Mammary epithelial cell (primary cell): ENCODE measurements around the gene RABL3.

Source experiments
- EZH2 ChIP-seq: IDR thresholded peaks from 2 replicates; pipeline ENCODE4 v1.6.1; 2012; ENCODE audit warnings: low read length, inconsistent platforms, borderline replicate concordance
- TF ChIP-seq, protein P1 (sequence below), 2 donors: IDR thresholded peaks in 1 of 2; conservative IDR thresholded peaks in 1 of 2; 2 replicates each; pipeline ENCODE4 v1.5.1; 2011 to 2012; ENCODE audit warnings: inconsistent platforms in 2 of 2, low read length in 2 of 2, mild to moderate bottlenecking in 2 of 2, control low read depth in 1 of 2, low read depth in 1 of 2; ENCODE audit not compliant: insufficient read depth in 1 of 2; ENCODE audit errors: extremely low read depth in 1 of 2

DNA sequence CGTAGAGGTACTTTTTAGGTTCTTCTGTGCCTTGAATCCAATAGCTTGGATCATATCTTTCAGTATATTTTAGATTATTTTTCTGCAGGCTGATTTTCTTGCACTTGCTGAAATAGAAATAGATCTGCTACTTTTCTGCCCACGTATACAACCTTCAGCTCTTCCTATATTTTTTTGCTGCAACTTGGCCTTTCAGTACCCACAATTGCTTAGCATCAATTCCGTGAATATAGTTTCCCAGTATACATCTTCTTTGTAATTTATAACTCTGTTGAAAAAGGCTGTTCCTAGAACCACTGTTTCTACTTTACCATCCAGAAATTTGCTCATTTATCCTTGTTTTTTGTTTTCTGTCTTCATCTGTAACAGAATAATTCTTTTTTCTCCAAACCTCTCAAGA is 36.5 kb upstream of the RABL3 start:
- TF ChIP-seq, protein P1, sequence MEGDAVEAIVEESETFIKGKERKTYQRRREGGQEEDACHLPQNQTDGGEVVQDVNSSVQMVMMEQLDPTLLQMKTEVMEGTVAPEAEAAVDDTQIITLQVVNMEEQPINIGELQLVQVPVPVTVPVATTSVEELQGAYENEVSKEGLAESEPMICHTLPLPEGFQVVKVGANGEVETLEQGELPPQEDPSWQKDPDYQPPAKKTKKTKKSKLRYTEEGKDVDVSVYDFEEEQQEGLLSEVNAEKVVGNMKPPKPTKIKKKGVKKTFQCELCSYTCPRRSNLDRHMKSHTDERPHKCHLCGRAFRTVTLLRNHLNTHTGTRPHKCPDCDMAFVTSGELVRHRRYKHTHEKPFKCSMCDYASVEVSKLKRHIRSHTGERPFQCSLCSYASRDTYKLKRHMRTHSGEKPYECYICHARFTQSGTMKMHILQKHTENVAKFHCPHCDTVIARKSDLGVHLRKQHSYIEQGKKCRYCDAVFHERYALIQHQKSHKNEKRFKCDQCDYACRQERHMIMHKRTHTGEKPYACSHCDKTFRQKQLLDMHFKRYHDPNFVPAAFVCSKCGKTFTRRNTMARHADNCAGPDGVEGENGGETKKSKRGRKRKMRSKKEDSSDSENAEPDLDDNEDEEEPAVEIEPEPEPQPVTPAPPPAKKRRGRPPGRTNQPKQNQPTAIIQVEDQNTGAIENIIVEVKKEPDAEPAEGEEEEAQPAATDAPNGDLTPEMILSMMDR (conservative IDR thresholded peaks at IDR 0.05 in 1 of 2, IDR thresholded peaks at IDR 0.05 in 1 of 2; ENCODE audit: extremely low read depth in 1 of 2, insufficient read depth in 1 of 2, low read depth in 1 of 2, low read length in 2 of 2): no peak
- TF ChIP-seq EZH2: no peak
